GM08714 (cell line): ENCODE results near the gene NTN3.
"Not testable (repeated sequence)": the region's sequence is repeated elsewhere in the genome, so short reads cannot be mapped to it uniquely, and the experiment has no call there.

Experiments used
- H3K4me3 ChIP-seq: fragments of 200-500 bp; sonication (Bioruptor generic); 2 replicates; pipeline ENCODE4 v1.5.1; 2014; ENCODE audit warnings: mild to moderate bottlenecking, low read length, inconsistent platforms
- ZNF274 ChIP-seq: IDR thresholded peaks from 2 replicates; pipeline ENCODE4 v1.6.1; 2012; ENCODE audit warnings: mild to moderate bottlenecking, low read depth, low read length

NTN3 gene

GRCh38 chr16:2432801-2433505 lies 38.1 kb upstream of the NTN3 start:
- no peak overlapping the region for H3K4me3 ChIP-seq
- TF ChIP-seq ZNF274, result no peak

DNA sequence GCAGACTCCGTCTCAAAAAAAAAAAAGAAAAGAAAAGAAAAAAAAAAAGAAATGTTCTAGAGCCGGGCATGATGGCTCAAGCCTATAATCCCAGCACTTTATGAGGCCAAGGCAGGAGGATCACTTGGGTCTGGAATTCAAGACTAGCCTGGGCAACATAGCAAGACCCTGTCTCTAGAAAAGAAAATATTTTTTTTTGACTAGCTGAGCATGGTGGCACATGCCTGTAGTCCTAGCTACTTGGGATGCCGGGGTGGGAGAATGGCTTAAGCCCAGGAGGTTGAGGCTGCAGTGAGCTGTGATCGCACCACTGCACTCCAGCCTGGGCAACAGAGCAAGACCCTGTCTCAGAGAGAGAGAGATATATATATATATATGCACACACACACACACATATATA lies 35.9 kb upstream of the NTN3 start:
- H3K4me3 ChIP-seq, result not testable (repeated sequence)

- TF ChIP-seq ZNF274, result no peak
- no peak overlapping the region for H3K4me3 ChIP-seq
Measured at GRCh38 chr16:2436110-2436509, 35.0 kb upstream of the NTN3 start.

DNA sequence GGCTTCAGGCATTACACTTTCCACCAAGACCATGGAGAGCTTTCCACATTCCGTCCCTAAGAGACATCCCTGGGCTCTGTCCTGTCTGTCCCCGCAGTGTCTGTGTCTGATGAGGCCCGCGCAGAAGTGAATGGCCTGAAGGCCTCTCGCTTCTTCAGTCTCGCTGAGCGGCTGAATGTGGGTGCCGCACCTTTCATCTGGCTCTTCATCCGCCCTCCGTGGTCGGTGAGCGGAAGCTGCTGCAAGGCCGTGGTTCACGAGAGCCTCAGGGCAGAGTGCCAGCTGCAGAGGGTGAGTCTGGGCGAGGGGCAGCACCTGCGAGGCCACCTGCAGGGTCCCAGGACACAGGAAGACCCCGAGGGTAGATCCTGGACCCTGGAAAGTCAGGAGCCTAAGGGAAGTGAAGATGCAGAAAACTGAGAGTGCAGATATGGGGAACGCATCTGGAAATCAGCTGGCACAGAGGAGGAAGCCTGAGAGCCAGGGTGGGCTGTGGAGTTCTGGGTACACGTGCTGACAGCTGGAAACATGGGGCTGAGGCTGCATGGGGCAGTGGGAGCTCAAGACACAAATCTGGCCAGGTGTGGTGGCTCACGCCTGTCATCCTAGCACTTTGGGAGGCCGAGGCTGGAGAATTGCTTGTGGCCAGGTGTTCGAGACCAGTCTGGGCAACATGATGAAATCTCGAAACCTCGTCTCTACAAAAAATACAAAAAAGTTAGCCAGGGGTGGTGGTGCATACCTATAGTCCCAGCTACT lies 33.9 kb upstream of the NTN3 start:
- TF ChIP-seq ZNF274, result no peak

DNA sequence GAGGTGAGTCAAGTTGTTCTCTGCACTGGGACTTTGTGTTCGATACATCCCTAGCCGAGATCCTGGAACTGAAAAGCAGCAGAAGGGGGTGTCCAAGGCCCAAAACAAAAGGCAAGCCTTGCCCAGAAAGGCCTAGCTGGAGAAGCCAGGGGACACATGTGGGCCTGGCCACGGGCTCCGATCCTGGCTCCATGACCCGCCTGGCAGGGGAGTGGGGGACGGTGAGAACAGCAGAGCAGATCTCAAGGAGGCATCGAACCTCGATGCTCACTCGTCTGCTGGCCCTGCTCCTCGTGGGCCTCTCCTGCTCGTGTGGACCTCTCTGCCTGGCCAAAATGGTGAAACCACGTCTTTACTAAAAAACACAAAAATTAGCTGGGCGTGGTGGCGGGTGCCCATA lies 33.0 kb upstream of the NTN3 start:
- no peak overlapping the region for H3K4me3 ChIP-seq
- TF ChIP-seq ZNF274, result no peak

More for the DNA sequence above, 33.9 kb upstream of the NTN3 start:
- H3K4me3 ChIP-seq, result no peak overlapping the region

DNA sequence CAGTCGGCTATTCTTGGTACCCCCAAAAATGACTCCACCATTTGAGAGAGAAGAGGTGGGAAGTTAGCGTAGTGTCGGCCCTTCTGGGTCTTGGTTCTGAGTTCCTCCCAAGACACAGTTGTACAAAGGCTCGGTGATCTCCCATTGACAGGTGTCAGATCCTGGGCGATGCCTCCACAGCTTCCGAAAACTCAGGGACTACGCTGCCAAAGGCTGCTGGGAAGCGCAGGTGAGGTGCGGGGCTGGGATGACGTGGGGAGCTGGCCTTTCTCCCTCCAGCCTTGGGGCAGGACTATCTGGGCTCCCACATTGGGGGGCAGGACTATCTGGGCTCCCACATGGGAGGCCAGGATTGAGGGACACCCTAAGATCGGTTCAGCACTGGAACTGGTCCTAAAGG lies 31.5 kb upstream of the NTN3 start:
- no peak for TF ChIP-seq ZNF274
- H3K4me3 ChIP-seq, result no peak overlapping the region

DNA sequence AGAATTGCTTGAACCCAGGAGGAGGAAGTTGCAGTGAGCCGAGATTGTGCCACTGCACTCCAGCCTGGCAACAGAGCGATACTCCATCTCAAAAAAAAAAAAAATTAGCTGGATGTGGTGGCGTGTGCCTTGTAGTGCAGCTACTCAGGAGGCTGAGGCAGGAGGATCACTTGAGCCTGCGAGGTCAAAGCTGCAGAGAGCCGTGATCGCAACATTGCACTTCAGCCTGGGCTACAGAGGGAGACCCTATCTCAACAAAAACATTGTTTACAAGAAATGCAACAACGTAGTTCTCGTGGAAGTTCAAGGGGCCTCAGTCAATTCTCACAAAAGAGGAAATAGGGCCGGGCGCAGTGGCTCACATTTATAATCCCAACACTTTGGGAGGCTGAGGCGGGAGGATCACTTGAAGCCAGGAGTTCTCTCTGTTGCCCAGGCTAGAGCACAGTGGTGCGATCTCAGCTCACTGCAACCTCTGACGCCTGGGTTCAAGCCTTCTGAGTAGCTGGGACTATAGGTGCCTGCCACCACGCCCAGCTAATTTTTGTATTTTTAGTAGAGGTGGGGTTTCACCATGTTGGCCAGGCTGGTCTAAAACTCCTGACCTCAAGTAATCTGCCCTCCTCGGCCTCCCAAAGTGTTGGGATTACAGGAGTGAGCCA lies 29.8 kb upstream of the NTN3 start:
- not testable (repeated sequence) for H3K4me3 ChIP-seq

GRCh38 chr16:2443555-2443954 lies 27.5 kb upstream of the NTN3 start:
- TF ChIP-seq ZNF274, result no peak
- no peak overlapping the region for H3K4me3 ChIP-seq

DNA sequence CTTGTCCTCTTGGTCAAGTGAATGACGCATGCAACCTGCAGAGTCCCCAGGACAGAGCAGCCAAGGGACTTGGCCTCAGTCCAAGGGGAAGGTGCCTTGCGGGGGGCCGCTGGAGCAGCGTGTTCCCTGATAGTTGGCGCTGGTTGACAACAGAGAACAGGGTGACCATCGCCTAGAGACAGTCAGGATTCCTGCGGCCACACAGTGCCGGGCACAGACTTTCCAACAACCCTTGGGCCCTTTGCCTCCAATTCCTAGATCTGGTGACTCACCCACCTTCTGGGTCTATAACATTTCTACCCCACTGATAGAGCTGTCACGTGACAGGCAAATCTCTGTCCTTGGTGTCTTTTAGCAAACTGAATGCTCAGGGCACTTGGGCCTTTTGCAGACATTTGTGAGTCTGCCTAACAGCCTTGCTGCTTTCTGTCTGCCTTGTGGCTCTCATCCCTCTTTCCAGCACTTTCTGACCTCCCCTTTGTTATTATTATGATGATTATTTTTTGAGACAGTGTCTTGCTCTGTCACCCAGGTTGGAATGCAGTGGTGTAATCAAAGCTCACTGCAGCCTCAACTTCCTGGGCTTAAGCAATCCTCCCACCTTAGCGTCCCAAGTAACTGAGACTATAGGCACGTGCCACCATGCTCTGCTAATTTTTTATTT lies 23.0 kb upstream of the NTN3 start:
- no peak for TF ChIP-seq ZNF274

DNA sequence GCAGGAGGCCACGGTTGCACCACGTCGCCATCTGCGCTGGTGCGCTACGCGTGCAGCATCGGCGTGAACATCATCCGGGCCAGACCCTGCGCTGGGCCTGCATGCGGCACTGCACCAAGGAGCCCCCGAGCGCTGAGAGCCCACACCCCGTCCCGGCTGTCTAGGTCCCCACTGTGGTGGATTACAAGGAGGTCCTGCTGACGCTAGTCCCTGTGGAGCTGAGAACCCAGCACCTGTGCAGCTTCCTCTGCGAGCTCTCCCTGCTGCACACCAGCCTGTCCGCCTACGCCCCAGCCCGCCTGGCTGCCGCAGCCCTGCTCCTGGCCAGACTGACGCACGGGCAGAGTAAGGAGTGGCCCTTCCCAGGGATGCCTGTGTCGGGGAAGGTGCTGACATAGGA lies 22.0 kb upstream of the NTN3 start:
- TF ChIP-seq ZNF274, result no peak
- no peak overlapping the region for H3K4me3 ChIP-seq

More for the DNA sequence above, 23.0 kb upstream of the NTN3 start:
- no peak overlapping the region for H3K4me3 ChIP-seq

GRCh38 chr16:2450535-2450934 lies 20.6 kb upstream of the NTN3 start:
- no peak for TF ChIP-seq ZNF274
- no peak overlapping the region for H3K4me3 ChIP-seq

DNA sequence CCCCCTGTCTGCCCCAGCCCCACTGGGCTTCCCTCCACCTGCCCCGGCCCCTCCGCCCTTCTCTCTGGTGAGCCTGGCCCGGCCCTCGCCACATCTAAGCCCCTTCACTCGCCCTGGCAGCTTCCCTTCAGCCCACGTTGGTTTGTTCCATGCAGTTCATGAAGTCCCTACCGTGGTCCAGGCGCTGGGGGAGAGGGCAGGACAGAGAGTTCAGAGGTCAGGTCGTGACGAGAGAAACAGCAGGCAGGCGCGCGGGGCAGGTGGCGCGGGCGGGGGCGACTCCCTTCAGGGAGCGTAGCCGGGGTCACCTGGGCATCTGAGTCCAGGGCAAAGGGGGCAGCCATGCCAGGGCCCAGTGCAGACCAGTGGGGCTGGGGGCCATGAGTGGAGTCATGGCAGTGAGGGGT lies 20.1 kb upstream of the NTN3 start:
- no peak for TF ChIP-seq ZNF274
- no peak overlapping the region for H3K4me3 ChIP-seq

DNA sequence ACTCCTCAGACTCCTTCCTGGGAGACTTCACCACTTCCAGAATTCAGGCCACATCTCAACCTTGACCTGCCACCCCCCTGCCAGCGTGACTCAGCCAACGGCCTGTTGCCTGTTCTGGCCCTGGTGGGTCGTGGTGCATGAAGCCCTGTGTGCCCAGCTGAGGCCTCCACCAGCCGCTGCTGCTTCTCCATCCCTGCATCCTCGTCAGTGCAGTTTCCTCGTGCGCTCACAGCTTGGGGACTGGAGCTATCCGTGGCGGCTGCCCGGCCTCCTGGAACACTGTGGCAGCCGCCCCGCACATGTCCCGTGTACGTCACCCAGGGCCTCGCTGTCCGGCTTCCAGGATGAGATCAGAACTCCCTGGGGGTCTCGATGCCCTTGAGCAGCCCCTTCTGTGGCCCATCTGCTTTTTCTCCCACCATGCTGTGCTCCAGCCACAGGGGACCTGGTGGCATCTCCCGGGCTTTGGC lies 19.2 kb upstream of the NTN3 start:
- H3K4me3 ChIP-seq, result no peak overlapping the region
- no peak for TF ChIP-seq ZNF274

- no peak for TF ChIP-seq ZNF274
Measured at GRCh38 chr16:2452650-2453049, 18.4 kb upstream of the NTN3 start.

DNA sequence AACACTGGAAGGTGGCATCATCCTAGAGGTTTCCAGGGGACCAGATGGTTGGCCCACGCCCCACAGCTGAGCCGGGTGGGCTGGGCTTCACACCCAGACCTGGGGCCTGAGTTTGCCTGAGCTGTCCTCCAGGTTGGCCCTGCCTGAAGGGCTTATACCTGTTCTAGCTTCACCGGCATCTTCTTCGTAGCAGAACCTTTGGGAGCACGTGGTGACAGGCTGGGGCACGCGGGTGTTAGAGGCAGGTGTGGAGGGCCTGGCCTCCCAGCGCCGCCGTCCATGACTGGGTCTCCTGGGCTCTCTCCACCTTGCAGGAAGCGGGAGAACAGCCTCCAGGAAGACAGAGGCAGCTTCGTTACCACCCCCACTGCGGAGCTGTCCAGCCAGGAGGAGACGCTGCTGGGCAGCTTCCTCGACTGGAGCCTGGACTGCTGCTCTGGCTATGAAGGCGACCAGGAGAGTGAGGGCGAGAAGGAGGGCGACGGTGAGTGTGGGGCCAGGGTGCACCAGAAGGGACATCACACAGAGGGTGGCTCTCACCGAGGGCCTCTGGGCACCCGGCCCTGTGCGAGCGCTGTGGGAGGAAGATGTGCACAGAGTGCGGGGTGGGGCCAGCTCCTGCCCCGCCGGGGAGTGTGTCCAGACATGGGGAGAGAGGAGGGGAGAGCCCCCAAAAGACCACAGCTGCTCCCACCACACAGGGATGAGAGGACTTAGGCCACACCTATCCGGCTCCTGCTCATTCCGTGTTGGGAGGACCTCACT lies 15.8 kb upstream of the NTN3 start:
- TF ChIP-seq ZNF274, result no peak
- H3K4me3 ChIP-seq, result no peak overlapping the region

More at GRCh38 chr16:2452650-2453049, 18.4 kb upstream of the NTN3 start:
- no peak overlapping the region for H3K4me3 ChIP-seq
